Measurements from ENCODE around the gene FOXK2.

The FOXK2 gene

DNA sequence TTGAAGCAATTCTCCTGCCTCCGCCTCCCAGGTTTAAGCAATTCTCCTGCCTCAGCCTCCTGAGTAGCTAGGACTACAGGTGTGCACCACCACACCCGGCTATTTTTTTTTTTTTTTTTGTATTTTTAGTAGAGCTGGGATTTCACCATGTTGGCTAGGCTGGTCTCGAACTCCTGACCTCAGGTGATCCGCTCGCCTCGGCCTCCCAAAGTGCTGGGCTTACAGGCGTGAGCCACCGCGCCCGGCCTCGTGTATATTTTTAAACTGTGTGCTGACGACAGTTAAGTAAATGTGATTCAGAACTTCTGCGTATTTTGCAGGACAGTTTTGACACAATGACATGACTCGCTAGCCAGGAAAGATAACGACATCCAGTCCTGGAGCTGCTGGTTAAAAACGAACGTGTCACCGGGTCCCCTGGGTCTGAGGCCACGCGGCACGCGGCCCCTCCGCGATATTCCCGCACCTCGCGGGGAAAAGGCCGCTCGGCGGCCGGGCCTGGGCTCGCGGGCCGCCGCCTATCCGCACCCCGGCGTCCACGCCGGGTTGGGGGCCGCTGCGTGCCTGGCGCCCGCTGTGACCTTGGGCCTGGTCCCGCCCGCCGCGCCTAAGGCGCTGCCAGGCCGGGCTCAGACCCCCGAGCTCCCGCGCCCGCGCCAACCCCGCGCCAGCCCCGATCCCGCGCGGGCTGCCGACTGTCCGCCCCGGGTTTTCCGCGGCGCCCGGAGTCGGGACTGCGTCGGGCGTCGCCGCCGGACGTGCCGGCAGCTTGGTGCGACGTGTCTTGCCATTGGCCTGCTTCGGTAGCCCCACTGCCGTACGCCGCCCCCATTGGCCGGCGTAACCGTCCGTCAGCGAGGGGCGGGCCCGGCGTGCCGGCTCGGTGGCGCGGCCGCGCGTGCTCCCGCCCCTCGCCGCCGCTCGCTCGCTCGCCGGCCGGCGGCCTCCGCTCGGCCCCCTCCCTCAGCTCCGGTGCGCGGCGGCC is at the start of gene FOXK2:
TSS of gene FOXK2 (plus strand) at position 907 of the 985 bp plus-strand sequence. CDS start 157 bp downstream, outside the sequence.
- DNase-seq: peak; percentile 91

DNA sequence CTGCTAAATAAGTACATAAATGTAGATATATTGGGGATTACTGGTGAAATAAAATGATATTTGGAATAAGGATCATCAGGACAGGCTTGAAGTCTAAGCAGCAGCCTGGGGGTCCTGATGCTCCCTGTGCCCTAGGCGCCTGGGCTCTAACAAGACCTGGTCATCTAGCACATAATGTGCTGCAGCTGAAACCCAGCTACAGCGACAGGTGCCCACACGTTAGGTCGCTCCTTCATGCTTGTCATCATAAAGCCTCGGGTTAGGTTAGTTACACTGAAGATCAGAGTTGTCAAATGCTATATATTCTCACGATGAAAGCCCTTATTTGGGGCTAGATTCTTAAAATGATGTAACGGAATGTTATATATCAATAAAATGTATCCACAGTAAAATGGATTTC is 49.5 kb upstream of the FOXK2 start:
- DNase-seq: no peak

DNA sequence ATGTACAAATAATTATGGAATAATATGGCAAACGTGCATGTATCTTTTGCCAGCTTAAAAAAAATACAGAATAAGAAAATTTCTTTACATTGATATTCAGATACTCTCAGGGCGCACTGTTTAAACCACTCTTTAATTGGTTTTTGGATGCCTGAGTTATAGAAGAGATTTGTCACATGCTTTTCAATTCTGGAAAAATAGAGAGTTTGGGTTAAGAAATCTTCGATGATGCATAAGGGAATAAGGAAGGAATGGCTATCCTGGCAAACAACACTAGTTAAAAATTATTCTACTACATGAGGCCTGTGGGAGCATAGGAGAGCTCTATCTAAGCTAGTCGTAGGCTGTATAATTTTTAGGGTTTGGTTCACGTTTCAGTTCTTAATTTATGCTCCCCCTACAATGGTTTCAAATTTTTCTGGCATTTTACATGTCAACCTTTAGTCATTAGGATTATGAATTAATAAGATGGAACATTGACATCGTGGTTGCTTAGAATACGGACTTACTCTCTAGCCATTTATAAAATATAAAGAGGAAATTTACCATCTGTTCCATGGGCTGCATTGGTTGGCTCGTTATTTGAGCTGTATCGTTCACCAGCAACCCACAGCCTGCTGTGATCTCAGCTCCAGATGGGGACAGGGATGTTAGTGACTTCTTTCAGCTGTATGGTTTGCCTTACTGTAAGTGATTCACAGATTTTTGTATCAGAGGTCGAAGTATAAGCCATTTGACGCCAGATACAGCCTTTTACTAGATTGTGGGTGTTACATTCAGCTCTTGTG is 45.1 kb upstream of the FOXK2 start:
- no peak for DNase-seq

DNA sequence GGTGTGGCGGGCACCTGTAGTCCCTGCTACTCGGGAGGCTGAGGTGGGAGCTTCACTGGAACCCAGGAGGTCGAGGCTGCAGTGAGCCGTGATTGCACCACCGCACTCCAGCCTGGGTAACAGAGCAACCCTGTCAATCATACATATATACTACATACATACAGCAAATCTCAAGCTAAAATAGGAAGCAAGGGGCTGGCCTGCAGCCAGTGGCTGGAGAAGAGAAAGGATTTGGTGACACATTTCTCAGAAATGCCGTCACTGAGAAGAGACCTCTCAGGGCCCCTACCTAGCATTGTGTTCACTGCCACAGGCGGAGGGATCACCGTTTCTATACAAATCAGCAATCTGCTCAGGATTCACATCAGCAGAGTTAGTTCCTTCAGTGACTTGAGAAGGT is 44.1 kb upstream of the FOXK2 start:
- no peak for DNase-seq

DNA sequence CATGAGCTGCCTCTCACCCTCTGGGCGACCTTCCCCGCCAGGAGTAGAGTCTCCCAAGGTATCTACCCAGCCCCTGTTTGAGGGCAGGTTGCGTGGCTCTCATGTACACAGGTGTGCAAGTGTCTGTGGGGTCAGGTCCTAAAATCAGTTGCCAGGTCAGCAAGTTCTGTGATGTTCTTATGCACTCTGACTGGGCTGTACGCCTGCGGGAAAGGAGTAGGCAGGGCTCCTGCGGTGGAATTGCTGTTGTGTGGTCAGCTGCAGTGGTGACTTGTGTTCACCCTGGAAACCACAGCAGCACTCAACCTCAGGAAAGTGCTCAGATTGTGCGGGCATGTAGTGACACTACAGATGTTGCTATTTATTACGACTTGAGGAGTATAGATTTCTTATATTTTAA is 41.6 kb upstream of the FOXK2 start:
- DNase-seq: no peak

DNA sequence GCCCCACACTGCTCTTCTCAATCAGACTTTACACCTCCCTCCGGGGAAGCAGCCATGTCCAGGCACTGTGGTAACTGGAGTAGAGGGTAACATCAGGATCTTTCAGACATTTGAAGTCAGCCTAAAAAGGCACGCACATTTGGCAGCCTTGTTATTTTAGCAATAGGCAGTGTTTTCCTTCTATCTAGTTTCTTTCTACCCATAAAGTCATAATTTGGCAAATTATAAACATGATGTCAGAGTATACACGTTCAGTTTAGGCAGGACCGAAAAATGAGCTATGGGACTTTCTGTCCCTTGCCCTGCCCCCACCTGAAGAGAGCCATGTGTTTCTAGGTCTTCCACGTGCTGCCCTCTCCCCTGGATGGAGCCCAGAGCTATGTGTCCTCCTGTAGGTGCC is 39.9 kb upstream of the FOXK2 start:
- no peak for DNase-seq

DNA sequence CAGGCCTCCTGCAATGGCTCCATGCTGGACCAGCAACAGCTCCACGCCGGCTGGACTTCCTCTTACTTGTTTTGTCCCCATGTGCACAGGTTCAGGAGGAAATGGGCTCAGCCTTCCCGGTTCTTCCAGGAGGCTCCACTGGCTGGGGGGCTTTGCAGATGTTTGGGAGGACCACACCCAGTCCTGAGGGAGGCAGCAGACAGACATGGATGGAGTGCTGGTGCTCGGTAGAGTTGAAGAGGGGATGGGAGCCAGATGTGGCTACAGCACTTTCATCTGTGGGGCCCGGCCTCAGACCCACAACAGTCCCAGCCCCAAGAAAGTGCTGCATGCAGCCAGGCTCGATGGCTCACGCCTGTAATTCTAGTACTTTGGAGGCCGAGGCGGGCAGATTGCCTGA is 39.2 kb upstream of the FOXK2 start:
- DNase-seq: no peak

DNA sequence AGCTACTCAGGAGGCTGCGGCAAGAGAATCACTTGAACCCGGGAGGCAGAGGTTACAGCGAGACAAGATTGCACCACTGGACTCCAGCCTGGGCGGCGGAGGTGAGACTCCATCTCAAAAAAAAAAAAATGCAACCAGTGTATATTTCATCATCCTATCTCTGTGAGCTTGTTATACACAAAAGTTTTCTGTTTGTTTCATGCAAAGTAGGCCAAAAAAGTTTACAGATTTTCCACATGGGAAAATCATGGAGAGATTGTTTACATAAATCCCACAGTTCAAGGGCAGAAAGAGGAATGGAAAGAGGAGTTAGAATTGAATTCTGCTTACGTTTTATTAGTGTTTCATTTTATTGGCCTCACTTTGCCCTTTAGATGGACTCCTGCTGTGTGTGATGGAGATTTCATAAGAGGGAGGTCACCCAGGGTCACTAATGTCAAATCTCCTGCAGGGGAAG is 36.3 kb upstream of the FOXK2 start:
- no peak for DNase-seq

DNA sequence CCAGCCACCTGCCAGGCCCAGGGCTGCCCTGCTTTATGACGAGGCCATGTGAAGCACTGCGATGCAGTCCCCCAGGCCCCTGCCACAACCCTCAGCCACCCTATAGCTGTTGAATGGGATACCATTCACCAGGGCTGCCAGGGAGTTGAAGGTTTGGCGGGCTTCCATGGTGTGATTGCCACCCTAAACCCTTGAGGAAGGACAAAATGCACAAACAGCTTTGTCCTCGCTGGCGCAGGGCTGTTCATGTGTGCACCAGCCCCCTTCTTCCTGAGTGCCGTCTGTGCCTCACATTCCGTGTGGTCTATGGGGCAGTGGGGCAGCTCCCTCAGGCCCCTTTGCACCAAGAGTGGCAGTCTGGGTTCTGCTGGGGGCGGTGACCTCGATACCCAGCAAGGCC is 35.7 kb upstream of the FOXK2 start:
- DNase-seq: no peak

DNA sequence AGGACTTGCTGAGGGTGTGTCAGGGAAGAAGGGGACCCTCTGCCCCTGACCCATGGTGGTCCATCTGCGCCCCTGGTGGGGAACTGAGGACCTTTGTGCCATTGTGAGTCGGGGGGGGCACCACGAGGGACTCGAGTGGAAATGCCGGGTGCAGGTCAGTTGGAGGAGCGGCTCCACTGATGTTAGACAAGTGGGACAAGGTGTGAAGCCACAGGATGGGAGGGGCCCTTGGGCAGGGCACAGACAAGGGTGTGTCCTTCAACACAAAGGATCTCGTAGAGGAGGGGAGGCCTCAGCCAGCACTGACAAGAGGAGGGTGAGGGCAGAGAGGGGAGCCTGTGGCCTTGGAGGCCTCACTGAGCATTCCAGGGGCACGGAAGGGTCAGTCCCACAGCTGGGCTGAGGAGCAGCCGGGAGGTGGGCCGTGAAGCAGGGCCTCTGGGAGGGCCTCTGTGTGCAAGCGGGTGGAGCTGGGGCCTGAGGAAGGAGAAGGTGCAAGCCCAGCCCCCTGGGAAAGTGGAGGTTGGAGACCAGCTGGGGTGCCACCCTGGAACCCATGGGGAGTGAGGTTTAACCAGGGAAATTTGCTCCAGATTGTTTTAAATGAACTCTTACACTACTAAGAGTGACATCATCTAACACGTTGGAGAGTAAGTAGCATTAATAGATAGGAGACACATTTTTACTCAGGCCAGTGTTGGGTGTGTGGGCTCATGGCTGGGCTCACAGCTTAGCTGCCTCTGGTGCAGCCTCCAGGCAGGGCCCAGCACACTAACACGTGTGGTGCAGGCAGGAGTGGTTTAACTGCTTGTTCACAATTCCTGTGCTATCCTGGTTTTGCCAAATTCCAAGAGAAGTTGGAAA is 33.1 kb upstream of the FOXK2 start:
- DNase-seq: no peak

DNA sequence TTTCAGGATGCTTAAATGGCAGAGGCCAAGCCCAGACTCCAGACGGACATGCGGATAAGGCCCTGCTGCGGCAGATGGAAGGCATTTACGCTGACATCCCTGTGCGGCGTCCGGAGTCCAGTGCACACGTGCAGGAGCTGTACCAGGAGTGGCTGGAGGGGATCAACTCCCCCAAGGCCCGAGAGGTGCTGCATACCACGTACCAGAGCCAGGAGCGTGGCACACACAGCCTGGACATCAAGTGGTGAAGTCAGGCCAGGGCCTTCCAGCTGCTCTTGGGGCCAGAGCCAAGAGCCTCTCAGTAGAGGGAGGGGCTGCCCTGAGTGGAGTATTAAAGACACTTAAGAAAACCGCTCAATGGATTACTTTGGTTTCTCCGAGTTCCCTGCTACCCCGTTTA is 31.6 kb upstream of the FOXK2 start:
- no peak for DNase-seq

DNA sequence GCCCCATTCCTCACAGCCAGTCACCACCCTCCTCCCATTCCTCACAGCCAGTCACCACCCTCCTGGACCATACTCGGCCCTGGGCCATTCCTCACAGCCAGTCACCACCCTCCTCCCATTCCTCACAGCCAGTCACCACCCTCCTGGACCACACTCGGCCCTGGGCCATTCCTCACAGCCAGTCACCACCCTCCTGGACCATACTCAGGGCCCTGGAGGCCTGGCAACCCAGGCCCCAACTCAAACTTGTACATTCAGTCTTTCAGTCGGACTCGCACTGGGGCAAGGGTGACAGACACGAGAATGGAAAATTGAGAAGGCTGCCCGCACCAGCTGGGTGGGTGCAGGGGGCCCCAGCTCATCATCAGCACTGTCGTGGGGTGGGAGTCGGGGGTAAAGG is 30.4 kb upstream of the FOXK2 start:
- no peak for DNase-seq

DNA sequence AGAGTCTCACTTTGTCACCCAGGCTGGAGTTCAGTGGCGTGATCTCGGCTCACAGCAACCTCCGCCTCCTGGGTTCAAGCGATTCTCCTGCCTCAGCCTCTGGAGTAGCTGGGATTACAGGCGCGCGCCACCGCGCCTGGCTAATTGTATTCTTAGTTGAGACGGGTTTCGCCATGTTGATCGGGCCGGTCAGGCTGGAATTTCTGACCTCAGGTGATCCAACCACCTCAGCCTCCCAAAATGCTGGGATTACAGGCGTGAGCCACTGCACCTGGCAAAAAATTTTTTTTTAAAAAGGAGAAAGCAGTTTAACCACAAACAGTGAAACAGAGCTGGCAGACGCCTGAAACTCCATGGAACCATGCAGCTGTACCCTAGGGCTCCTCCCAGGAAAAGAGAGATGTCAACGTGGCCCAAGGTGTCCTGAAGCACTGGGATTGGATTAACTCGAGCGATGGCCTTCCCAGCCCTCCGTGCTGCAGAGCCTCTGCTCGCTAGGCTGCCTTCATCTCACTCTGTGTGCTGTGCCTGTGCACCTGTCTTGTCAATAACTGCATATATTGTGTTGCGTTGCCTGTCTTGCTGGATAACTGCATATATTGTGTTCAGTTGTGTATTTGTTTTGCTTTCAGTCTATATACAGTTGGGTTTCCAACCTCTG is 29.6 kb upstream of the FOXK2 start:
- DNase-seq: no peak

DNA sequence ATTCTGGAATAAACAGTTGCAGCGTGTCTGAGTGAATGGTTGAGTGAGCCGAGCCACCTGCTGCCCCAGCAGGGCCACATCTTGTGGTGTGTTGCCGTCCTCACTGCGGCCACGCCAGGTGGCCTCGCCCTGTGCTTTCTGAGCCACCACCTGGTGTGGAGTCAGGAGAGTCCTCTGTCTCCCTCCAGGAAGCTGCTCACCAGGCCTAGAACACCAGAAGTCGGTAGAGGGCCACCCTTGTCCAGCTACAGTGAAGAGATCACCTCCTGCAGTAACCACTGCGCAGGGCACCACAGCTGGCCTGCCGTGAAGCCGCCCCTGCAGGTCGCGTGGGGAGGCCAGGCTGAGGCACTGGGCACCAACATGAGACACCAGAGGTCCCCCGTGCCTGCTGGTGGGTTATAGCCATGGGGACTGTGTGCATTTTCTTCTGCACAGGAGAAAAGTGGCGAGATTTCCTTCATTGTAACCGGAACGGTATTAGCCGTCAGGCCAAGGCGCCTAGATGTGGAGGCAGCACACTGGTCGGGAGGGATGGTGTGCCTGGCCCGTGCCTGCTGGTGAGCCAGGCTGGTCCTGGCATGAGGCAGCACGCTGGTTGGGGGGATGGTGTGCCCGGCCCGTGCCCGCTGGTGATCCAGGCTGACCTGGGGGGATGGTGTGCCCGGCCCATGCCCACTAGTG is 28.9 kb upstream of the FOXK2 start:
- DNase-seq: no peak

DNA sequence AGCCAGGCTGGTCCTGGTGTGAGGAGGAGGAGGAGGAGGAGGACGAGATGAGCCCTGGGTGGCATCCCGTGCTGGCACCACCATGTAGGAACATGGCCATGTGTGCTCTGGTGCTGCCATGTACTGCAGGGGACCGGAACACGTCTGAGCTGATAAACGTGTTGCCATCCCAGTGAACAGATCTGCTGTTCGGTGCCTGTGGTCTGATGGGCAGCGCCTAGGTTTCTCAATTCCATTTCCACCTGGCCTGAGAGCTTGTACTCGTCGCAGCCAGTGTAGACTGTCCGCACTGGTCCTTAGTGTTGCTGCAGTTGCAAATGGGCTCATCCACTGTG is 28.4 kb upstream of the FOXK2 start:
- no peak for DNase-seq

DNA sequence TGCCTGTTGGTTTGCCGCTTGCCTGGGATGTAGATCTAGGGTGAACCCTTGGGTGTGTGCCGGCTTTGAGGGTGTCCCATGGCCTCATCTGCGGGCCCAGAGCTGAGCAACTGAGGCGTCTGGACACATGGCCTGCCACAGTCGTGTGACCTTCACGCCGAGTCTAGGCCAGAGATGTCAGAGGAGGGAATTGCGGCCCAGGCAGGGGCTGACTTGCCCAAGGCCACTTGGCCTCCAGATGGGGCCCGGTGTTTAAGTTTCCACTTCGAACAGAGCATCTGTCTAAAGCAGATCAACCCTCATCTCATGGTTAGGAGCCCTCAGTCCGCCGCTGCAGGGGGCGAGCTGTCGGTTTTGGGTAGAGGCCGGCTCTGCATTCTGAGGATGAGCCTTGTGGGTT is 28.0 kb upstream of the FOXK2 start:
- DNase-seq: no peak

DNA sequence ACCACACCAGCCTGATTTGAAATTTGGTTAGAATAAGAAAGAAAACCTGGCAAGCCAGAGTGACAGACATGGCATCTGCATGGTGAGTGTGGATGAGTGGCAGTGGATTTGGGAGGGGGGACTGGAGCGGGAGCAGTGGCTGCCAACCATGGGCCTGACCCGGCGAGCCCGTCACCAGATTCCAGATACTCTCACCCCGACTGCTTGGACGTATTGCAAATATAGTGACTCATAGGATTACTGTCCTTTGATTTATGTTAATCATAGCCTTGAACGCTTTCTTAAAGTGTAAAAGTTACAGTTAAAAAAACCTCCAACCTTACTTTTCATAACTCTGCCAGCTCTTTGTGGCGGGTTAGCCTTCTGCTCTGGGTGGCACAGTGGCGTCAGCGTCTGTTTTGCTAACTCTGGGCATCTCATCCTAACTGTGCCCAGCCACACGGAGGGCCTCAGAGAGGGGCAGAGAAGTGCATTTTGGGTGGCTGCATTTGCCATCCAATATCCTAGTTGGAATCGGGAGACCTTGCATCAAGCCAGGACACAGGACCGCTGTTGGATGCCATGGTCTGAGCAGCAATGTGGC is 26.8 kb upstream of the FOXK2 start:
- no peak for DNase-seq

DNA sequence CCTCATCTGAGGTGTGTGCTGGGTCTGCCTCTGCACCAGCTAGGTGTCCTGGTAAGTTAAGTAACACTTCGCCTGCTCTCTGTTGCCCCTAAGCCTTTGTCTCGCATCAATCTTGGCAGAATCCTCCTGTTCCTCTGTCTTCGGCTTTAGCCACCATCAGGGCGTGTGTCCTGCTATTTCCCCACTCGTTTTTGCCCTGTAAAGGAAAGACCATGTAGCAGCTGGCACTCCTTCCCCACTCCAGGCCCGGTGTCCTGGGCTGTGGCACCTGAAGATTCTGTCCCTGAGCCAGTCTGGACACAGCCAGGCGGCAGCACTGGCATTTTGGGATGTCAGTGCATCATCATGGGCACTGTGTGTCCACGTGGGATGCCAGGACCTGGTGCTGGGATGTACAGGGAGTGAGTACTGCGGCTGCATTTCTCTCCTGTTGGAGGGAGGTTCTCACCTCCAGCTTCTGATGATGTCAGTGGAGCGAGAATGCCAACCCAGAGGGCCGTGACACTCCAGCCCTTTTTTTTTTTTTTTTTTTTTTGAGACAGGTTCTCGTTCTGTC is 26.2 kb upstream of the FOXK2 start:
- DNase-seq: no peak

DNA sequence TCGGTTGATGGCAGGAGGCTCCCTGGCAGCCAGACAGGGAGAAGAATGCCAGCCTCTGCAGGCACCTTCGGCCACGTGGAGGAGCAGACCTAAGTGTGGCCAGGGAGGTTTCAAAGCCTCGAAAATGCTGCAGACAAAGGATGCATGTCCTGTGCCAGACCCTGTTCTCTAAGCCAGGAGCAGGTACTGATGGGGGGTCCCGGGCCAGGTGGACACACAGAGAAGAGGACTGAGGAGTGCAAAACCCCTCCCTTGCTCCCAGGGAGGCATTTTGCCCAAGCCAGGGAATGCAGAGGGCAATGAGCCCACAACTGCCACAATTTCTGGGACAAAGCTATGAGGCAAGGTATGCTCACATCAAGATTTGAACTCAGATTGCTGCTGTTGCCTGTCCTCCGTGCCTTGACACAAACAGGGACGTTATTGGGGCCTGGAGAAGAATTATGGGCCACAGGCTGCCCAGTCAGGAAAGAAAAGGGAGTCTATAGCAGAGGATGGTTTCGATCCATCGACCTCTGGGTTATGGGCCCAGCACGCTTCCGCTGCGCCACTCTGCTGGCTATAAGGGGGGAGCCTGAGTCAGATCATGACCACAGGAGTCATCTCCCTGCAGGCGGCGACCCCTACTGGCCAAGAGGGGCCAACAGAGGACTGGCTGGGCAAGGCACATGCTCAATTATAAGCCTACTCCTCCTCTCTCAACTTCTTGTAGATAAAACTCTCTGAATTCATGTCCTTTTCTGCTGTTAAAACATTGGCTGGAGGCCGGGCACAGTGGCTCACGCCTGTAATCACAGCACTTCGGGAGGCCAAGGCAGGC is 25.1 kb upstream of the FOXK2 start:
- DNase-seq: peak; percentile 79

DNA sequence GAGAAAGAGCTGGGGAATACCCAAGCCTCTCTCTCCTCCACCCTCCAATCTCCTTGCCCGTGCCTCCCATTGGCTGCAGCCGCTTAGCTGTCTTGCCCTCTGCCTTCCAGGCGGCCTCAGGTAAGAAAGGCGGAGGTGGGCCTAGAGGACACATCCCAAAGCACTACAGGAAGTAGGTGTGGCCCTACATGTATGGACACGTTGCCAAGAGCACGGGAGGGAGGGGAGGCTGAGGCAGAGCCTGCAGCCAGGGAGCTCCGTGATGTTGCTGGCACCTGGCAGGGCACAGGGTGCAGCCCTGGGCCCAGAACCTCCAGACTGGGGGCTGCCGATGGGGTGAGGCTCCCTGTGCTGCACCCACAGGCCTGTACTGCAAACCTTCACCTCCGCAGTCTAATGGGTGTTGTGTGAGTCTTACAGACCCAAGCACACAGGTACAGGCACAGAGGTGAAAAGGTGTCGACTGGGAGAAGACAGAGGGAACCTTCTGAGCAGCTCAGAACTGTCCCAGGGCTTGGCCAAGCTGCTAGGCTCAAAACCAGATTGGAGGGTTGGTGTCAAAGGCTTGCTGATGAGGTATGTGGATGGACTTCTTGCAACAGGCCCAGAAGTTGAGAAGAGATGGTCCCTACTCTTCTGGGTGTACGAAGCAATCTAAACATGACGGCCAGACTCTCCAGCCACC is 23.5 kb upstream of the FOXK2 start:
- DNase-seq: no peak
